GM21515 (cell line): ENCODE measurements around the gene POGLUT2.

Source experiments
- ATAC-seq: cut with Tn5 transposase; IDR thresholded peaks from one replicate; pipeline ENCODE4 v1.9.1; 2021; ENCODE audit not compliant: unreplicated experiment

Gene POGLUT2

DNA sequence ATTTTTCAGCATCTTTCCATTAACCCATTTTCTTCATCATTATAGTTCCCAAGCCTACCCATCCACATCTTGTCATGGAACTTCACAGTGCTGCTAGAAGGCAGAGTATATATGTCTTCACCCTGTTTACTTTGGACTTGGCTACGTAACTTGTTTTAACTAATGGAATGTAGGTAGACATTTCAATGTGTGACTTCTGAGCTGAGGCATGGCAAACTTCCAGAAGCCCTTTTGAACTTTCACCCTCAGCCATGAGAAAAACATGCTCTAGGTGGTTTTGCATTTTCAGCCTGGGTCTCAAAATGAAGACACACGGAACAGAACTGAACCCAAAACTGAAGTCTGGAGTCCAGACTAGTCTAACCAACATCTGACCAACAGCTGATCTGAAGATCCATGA is 28.3 kb downstream of the POGLUT2 start:
- no peak for ATAC-seq

DNA sequence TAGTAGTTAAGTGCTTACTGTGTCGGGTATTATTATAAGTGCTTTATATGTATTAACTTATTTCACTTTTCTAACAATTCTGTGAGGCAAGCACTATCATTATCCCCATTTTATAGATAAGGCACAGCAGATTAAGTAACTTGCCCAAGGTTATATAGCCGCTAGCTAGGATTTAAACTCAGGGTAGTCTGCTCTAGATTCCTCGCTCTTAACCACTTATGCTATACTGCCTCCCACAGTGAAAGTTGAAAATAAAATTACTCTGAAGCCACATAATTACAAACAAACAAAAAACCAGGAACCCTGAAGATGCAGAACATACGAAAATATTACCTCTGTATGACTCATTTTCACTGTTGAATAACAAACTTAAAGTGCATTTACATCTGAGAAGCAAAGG is 29.1 kb downstream of the POGLUT2 start:
- no peak for ATAC-seq

DNA sequence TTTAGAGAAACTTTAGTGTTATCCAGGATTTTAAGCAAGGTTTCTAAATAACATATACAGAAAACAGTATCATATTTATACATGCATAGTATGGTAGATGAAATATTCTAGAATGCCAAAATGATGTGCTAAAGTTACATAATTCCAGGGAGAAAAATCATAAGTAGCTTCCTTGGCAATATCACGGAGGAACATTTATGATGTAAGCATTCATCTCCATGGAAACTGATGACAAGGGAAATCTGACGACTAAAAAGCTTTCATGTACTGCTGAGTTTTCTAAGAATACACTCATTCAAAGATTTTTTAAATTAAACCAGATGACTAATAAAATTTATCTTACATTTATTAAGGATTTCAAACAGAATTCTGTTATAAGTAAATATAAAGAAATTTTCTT is 29.9 kb downstream of the POGLUT2 start:
- ATAC-seq: no peak

DNA sequence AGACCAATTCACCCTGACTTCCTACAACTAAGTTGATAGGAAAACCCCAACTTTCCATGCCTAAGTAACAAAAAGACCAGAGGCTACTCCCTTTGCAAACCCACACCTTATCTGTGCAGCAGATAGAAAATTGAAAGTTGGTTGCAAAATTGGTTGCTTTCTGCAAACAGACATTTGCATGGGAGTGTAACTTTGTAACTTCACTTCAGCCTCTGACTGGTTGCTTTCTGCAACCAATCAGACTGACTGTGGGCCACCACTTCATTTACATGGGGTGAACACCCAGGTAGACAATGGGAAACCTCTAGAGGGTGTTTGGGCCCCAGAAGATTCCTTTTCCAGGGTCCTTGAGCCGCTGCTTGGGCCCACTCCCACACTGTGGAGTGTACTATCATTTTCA is 35.0 kb downstream of the POGLUT2 start:
- no peak for ATAC-seq

DNA sequence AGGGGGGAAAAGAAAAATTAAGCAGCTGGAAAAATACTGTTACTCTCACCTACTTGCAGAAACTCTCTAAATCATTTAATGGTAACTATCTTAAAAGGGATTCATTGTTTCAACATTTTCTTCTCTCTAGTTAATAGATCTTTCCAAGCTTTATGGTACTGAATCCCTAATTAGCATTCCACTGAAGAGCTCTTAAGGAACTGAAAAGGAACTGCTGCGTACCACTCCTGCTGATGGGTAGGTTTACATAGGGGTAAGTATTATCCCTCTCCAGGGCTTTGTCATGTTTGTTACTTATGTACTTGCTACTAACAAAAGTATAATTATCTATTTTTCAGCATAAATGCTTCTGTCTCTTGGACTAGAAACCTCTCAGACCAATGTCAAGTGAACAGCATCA is 37.7 kb downstream of the POGLUT2 start:
- no peak for ATAC-seq

DNA sequence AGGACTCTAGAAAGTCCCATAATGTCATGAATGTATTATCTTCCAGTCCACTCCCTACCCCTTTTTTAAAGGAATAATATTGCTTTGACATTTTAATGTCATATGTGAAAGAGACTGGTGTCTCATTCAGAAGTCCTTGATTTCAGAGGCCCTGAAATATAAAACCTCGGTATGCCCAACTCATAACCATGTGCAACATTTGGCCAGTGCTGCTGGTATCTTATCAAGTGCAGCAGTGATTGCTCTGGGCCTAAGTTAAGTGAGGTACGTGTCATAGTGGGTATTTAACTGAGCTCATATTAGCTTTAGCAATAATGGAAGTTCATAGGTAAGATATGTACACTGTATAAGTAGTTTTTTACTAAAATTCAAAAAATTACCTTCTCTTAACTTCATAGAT is 39.9 kb downstream of the POGLUT2 start:
- no peak for ATAC-seq

DNA sequence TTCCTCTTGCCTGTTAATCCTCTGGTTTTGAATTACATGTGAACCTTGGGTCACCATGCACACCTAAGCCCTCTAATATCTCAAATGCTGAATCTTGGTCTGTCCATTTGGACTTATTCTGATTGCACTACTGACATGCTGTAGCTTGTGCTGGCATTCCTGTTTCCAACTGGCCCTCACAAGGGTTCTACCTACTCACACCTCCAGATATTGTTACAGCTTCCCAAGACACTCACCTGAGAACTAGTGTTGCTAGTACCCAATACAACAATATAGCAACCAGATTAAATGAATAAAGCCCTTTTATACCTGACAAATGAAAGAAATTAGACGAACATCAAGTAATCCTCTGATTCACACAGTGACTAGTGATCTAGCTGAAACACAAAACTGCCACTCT is 41.8 kb downstream of the POGLUT2 start:
- no peak for ATAC-seq

DNA sequence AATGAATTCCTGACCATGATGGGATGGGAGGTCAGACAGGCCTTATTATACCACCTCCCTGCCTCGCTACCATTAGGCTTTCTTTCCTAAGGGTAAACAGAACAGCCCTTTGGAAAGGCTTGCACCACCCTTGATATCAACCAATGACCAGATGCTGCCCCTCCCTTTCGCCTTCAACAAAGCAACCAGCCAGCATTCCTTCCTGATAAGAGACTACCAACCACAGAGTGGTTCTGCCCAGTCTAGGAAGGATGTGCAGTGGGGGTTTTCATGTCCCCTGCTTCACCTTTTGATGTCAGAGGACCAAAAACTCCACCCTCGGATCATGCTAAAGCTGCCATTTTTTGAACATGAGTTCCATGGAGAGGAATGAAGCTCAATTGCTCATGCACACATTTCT is 46.9 kb downstream of the POGLUT2 start:
- no peak for ATAC-seq

DNA sequence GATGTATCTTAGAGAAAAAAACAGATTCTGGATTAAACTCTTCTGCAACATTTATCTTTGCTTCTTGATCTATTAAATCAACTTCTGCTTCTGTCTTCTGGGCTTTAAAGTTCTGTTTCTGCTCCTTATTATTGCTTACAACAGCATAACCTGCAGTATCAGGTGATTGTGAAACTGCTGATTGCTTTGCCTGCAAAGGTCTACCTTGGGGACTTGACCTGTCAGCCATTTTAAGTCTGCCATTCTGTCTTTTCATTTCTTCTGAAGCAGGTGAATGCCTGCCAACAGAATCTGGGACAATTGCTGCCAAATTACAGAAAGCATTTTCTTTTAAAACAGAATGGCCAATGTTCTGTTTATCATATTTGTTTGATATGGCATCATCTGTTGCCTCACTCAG is 56.3 kb downstream of the POGLUT2 start:
- no peak for ATAC-seq

DNA sequence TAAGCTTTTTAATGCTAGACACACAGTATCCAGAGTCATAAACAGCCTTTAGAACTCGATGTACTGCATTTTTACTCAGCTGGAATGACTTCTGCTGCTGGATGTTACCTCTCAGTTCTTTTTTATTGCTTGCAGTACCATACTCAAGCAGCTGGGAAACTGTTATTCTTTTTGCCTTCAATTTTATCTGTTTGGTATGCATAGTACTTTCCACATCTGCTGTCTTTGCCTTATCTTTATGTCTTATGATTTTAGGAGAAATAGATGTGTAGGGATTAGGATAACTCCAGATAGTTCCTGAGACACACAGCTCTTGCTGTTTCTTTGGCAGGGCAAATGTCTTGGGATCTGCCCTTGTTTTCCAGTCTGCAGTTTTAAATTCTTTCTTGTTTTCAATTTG is 56.7 kb downstream of the POGLUT2 start:
- no peak for ATAC-seq
